Dermis blood vessel endothelial cell (primary cell): Measurements from ENCODE around the gene KCNK17. TPM values are rescaled to one million over a fixed set of nuclear protein-coding genes. Genes with fewer than 3 reads are reported as not detected.

Experiments used
- DNase-seq: peaks from one replicate; pipeline ENCODE4 v3.0.0; 2010
- total RNA-seq: library from RNA; depleted of rRNA; stranded (reverse); fragments of >200 nt; gene quantifications from 2 replicates; pipeline ENCODE4 v1.2.3, GENCODE V29; 2014

Gene KCNK17
- total RNA-seq, 1 donor from 2014 or later: not detected

GRCh38 chr6:39266782-39267355, 47.4 kb downstream of the KCNK17 start:
- no peak for DNase-seq

GRCh38 chr6:39266375-39266774, 47.8 kb downstream of the KCNK17 start:
- DNase-seq: no peak

- DNase-seq: no peak
Measured at GRCh38 chr6:39263303-39264037, 50.7 kb downstream of the KCNK17 start.

- DNase-seq: no peak
Measured at GRCh38 chr6:39261751-39262150, 52.5 kb downstream of the KCNK17 start.

- no peak for DNase-seq
Measured at GRCh38 chr6:39260953-39261352, 53.3 kb downstream of the KCNK17 start.

- no peak for DNase-seq
Measured at GRCh38 chr6:39260456-39260855, 53.8 kb downstream of the KCNK17 start.

- DNase-seq: no peak
Measured at GRCh38 chr6:39256294-39256940, 57.8 kb downstream of the KCNK17 start.

GRCh38 chr6:39254999-39255535, 59.2 kb downstream of the KCNK17 start:
- no peak for DNase-seq

GRCh38 chr6:39251406-39251805, 62.8 kb downstream of the KCNK17 start:
- no peak for DNase-seq

GRCh38 chr6:39250507-39250906, 63.7 kb downstream of the KCNK17 start:
- DNase-seq: no peak

GRCh38 chr6:39249278-39249677, 64.9 kb downstream of the KCNK17 start:
- no peak for DNase-seq

Other genes starting within 250 kb of the KCNK17 start
- gene SAYSD1, start 199.2 kb downstream of the KCNK17 start, total RNA-seq: 8.5 and 14.0 TPM in 2 replicates
- gene KCNK5, start 84.9 kb downstream of the KCNK17 start, total RNA-seq: 0.17 TPM in 1 of 2 replicates, not detected in the other
- gene KCNK16, start 8.3 kb upstream of the KCNK17 start, total RNA-seq: not detected in 2 replicates